Ovary (tissue), 9 donors: Measurements from ENCODE around the gene CROCC2. TPM values are rescaled to one million over a fixed set of nuclear protein-coding genes. Genes with fewer than 3 reads are reported as not detected.
A peak's percentile ranks its signal among the peaks of the same experiment; 100 is the strongest.

ENCODE experiments used
- DNase-seq, 5 donors: peaks; one replicate each; pipeline ENCODE4 v3.0.0-alpha.2; 2019 to 2020
- H3K27ac ChIP-seq, 2 donors: fragments of 200-600 bp; one replicate each; pipeline versions ENCODE4 v1.5.1 to v1.8.0; 2019 to 2022
- H3K27me3 ChIP-seq: fragments of 200-600 bp; one replicate; pipeline ENCODE4 v1.8.0; 2022
- H3K36me3 ChIP-seq: fragments of 200-600 bp; sonication (generic); one replicate; pipeline ENCODE4 v1.5.1; 2019
- H3K4me1 ChIP-seq: one replicate; pipeline ENCODE4 v1.8.1; 2013; ENCODE audit warnings: mild to moderate bottlenecking, moderate library complexity; ENCODE audit not compliant: insufficient read depth
- H3K4me3 ChIP-seq: fragments of 200-600 bp; sonication (generic); one replicate; pipeline ENCODE4 v1.5.1; 2017
- H3K9me3 ChIP-seq, 2 donors: fragments of 200-600 bp in 1 of 2; sonication (generic) in 1 of 2; one replicate each; pipeline versions ENCODE4 v1.5.1 to v1.8.1; 2013 to 2019; ENCODE audit warnings: mild to moderate bottlenecking in 1 of 2, moderate library complexity in 1 of 2
- EP300 ChIP-seq: sonication (generic); formaldehyde crosslinking; IDR thresholded peaks from one replicate; pipeline ENCODE4 v1.6.1; 2017; ENCODE audit warnings: antibody characterized with exemption
- POLR2A ChIP-seq: fragments of 450-650 bp; IDR thresholded peaks from one replicate; pipeline ENCODE4 v1.6.1; 2017; ENCODE audit warnings: antibody characterized with exemption, mild to moderate bottlenecking, moderate library complexity
- WGBS, 3 donors: extraction: QIAGEN DNeasy Blood & Tissue Kit in 1 of 3; methylation state at CpG; one replicate each; pipeline versions ENCODE4 v1.1.5 to v1.1.7; 2013 to 2017; 5-methylcytosine and 5-hydroxymethylcytosine counted together
- intact Hi-C, 4 donors: fragments of 100-400 bp; cut with DNase I; formaldehyde crosslinking; loops; one replicate each; pipeline versions ENCODE4 v1.11.0 to v1.15.1; 2022 to 2023
- polyA plus RNA-seq, 2 donors: library from polyadenylated mRNA; stranded (reverse); fragments of 200-250 nt in 1 of 2; fragments of 350-450 nt in 1 of 2; fragmentation: Illumina TruSeq in 1 of 2; extraction: RNeasy Lipid Tissue Mini Kit (QIAGEN cat#74804) in 1 of 2; gene quantifications; one replicate each; pipeline ENCODE4 v1.2.3, GENCODE V29; 2013 to 2014
- total RNA-seq, 7 donors: library from RNA; depleted of rRNA in 2 of 7; stranded (reverse); fragments of >200 nt in 2 of 7; fragmentation: NEBNext Ultra II Directional in 3 of 7; extraction: Animal tissue kit (Norgen Biotek cat#: 25700) in 3 of 7; gene quantifications; one replicate each; pipeline versions ENCODE4 v1.1.0 to v1.2.4, GENCODE V29; 2016 to 2023
- TF ChIP-seq, protein P1 (sequence below), 3 donors: fragments of 450-650 bp in 2 of 3; fragments of 200-600 bp in 1 of 3; IDR thresholded peaks; one replicate each; pipeline versions ENCODE4 v1.5.1 to v1.8.0; 2016 to 2022; ENCODE audit warnings: antibody characterized with exemption in 3 of 3, mild to moderate bottlenecking in 1 of 3
- donor health status: DM: no; HTN: no; CAD: no; lungs with moderate emphysema.
- donor health status: DM: no; HTN: no; CAD: no.
- donor health status: Bipolar disorder and iron deficiency.
- donor health status: DM: yes; HTN: yes; CAD: no.
- donor health status: DM: no; HTN: no; CAD: no.
- donor health status: DM: yes; HTN: yes; CAD: no.

The CROCC2 gene
- total and polyA plus RNA-seq, 9 donors: 0.15 to 6.1 (median 1.5) TPM; not detected in 1

DNA sequence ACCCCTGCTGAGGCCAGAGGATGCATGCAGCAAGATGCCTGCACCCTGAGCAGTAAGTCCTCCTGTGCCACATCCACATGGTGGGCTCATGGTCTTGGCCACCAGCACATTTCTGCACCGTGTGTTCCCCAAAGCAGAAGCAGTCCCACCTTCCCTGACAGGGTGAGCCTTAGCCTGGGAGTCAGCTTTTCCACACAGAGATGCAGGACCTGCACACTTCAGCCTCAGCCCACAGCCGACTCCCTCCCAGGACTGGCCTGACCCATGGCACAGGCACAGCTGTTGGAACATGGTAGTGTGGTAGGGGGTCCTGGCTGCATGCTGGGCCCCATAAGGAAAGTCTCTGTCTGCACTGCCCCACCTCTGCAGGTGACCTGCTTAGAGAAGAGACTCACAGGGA lies 97.2 kb downstream of the CROCC2 start:
- Histone ChIP-seq H3K36me3 (no peaks in the 10 kb centered on the region), H3K27ac (no peak overlapping the region), H3K9me3 (peaks cover 0 to 4% of the 10 kb centered on the region in 2 donors), H3K4me1 (peaks cover 18% of the 10 kb centered on the region), H3K4me3 (no peak overlapping the region), H3K27me3 (no peaks in the 10 kb centered on the region)
- WGBS, 3 donors: 96 to 100% (median 97%) methylated on average over 2 of the region's 2 CpGs
- TF ChIP-seq EP300: no peak
- TF ChIP-seq, protein P1, sequence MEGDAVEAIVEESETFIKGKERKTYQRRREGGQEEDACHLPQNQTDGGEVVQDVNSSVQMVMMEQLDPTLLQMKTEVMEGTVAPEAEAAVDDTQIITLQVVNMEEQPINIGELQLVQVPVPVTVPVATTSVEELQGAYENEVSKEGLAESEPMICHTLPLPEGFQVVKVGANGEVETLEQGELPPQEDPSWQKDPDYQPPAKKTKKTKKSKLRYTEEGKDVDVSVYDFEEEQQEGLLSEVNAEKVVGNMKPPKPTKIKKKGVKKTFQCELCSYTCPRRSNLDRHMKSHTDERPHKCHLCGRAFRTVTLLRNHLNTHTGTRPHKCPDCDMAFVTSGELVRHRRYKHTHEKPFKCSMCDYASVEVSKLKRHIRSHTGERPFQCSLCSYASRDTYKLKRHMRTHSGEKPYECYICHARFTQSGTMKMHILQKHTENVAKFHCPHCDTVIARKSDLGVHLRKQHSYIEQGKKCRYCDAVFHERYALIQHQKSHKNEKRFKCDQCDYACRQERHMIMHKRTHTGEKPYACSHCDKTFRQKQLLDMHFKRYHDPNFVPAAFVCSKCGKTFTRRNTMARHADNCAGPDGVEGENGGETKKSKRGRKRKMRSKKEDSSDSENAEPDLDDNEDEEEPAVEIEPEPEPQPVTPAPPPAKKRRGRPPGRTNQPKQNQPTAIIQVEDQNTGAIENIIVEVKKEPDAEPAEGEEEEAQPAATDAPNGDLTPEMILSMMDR (IDR thresholded peaks at IDR 0.05): no peak
- no peak for TF ChIP-seq POLR2A
- peak in 2 of 5 donors; percentile 12 to 31 for DNase-seq
- intact Hi-C loops: no loop called here

DNA sequence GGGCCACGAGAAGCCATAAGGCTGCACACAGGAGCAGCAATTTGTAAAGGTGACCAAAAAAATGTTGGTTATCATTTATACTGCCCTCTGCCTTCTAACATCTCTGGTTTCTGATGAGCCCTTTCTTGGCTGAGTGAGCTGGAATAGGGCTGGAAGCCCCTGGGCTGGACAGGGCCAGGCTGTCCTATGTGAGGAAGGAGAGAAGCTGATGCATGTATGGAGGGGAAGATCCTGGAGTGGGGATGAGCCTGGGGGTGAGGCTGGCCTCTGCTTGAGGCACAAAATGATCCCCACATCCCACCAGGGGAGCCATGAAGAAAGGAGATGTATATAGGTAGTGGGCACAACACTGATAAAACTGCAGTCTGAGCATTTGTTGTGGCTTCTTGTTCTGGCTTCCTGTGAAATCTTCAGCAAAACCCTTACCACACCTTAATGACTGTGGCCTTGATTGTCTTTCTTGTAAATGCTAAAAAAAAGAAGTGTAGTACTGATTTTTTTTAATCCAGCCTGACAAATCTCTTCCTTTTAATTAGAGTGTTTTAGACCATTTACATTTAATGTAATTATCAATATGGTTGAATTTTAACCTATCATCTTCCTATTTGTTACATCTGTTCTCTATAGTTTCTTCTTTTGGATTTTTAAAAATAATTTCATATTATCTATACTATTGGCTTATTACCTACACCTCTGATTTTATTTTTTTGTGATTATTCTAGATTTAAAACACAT lies 97.9 kb downstream of the CROCC2 start:
- intact Hi-C loops: no loop called here
- Histone ChIP-seq H3K4me3 (no peak overlapping the region), H3K4me1 (peaks cover 20% of the 10 kb centered on the region), H3K27me3 (no peaks in the 10 kb centered on the region), H3K36me3 (no peaks in the 10 kb centered on the region), H3K27ac (no peak overlapping the region), H3K9me3 (peaks cover 0 to 4% of the 10 kb centered on the region in 2 donors)
- TF ChIP-seq, protein P1 (IDR thresholded peaks at IDR 0.05): no peak
- TF ChIP-seq EP300: no peak
- no peak for TF ChIP-seq POLR2A
- DNase-seq: no peak
- WGBS, 3 donors: 94 to 100% (median 98%) methylated on average over 1 of the region's 1 CpG

DNA sequence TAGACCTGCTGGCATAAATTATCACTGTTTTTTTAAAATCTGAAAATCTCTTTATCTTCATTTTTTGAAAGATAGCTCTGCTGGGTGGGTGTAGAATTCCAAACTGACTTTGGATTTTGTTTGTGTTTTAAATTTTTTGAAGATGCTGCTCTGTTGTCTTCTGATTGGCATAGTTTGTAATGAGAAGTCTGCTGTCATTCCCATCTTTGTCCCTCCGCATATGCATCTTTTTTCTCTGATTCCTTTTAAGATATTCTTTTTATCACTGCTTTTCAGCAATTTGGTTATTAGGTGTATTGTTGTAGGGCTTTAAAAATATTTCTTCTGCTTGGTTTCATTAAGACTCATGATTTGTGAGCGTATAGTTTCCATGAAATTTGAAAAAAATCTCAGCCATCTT lies 99.4 kb downstream of the CROCC2 start:
- Histone ChIP-seq H3K36me3 (no peaks in the 10 kb centered on the region), H3K4me1 (peaks cover 20% of the 10 kb centered on the region), H3K9me3 (peaks cover 0 to 4% of the 10 kb centered on the region in 2 donors), H3K27ac (no peak overlapping the region), H3K27me3 (no peaks in the 10 kb centered on the region), H3K4me3 (no peak overlapping the region)
- intact Hi-C loops: no loop called here
- TF ChIP-seq POLR2A (no peak), EP300 (no peak)
- TF ChIP-seq, protein P1 (IDR thresholded peaks at IDR 0.05): no peak
- no peak for DNase-seq
- WGBS, 3 donors: 98 to 99% (median 99%) methylated on average over 2 of the region's 2 CpGs

DNA sequence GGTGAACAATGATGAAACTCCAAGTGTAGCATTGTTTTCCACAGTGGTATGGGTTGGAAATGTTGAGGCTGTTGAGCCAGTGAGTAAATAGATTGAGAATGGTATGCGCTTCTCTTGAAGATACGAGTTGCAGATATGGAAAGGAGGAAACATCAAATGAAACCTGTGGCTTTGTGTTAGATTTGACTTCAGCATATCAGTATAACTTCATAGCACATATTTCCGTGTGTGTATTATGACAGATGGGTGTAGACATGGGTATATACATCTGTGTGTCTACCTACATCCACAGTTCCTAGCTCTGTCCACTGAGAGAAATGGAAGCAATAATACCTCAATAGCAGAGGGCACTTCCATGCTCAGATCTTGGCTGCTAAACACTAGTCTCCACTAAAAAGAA lies 100.3 kb downstream of the CROCC2 start:
- DNase-seq: no peak
- no peaks in the 10 kb centered on the region for H3K27me3 ChIP-seq
- H3K9me3 ChIP-seq: peaks cover 0 to 4% of the 10 kb centered on the region in 2 donors
- intact Hi-C loops: no loop called here
- H3K36me3 ChIP-seq: no peaks in the 10 kb centered on the region
- H3K4me1 ChIP-seq: peaks cover 22% of the 10 kb centered on the region
- H3K4me3 ChIP-seq: no peak overlapping the region
- 90 to 94% (median 92%) methylated on average over 3 of the region's 3 CpGs for WGBS, 3 donors
- H3K27ac ChIP-seq: no peak overlapping the region
- TF ChIP-seq EP300: no peak
- no peak for TF ChIP-seq POLR2A
- TF ChIP-seq, protein P1 (IDR thresholded peaks at IDR 0.05): no peak
